ENCODE measurements around the gene ENO1.

The ENO1 gene

GRCh38 chr1:8814865-8815264, 63.6 kb downstream of the ENO1 start:
- no peak for DNase-seq (ENCODE audit: low read depth in 2 of 3, low spot score in 2 of 3)

- no peak for DNase-seq (ENCODE audit: low read depth in 2 of 3, low spot score in 2 of 3)
Observed at GRCh38 chr1:8813991-8814390, 64.5 kb downstream of the ENO1 start.

GRCh38 chr1:8813016-8813763, 65.3 kb downstream of the ENO1 start:
- DNase-seq (ENCODE audit: low read depth in 2 of 3, low spot score in 2 of 3), result no peak

GRCh38 chr1:8812081-8812480, 66.4 kb downstream of the ENO1 start:
- no peak for DNase-seq (ENCODE audit: low read depth in 2 of 3, low spot score in 2 of 3)
